Measurements from ENCODE around the gene MRPL54. TPM values are rescaled to one million over a fixed set of nuclear protein-coding genes. Genes with fewer than 3 reads are reported as not detected.

The MRPL54 gene
- total RNA-seq, 1 experiment from 2014 or later = 59.5 TPM

DNA sequence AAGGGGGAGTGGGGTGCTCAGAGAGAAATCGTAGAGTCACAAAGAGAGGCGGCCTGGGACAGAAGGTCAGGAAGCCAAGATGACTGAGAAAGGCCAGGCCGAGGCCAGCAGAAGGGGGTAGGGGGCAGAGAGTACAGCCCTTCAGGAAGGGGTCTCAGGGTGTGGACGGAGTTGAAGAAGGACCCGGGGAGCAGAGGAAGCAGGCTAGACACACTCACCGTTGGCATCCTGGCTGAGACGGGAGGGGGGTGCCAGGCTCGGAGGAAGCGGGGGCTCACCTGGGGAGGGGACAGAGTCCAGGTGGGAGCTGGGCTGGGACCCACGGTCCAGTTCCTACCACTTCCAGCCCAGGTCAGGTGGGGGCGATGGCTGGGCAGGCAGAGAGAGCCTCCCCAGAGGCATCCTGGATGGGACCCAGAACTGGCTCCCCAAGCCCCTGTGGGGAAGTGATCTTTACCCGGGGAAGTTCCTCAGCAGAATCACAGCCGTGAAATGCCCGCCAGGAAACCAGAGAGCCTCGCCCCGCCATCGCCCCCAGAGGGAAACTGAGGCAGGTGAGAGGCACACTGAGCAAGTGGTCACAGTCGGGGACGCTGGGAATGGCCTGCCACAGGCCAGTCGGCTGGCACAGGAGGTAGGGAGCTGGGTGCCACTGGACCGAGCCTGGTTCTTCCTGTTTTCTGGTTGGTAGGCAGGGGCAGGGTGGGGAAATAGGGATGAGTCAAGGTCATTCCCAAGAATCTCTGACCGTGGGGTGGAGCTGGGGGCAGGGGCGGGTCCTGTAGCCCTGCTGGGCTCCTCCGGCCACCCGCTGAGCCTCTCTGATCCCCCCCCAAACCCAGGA is 22.3 kb downstream of the MRPL54 start:
- peak; percentile 14 for DNase-seq (ENCODE audit: low spot score)

DNA sequence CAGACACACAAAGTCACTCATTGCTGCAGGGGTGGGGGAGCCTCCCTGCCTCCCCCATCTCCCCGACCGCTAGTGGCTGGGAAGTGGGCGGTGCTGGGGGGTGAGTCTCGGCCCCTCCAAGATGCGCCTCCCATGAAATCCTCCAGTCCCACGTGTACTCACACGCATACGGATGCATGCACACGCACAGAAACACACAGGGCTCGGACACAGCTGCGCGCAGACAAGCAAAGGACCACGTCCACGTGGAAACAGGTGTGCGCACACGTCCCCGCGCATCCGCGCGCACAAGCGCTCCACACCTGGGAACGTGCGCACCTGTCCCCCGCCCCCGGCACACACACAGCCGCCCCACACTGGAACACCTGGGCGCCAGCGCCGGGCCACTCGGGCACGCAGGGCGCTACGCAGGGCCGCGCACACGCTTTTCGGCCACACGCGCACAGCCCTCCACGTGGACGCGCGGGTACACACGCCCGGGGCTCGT is 23.0 kb downstream of the MRPL54 start:
- DNase-seq (ENCODE audit: low spot score) = no peak

DNA sequence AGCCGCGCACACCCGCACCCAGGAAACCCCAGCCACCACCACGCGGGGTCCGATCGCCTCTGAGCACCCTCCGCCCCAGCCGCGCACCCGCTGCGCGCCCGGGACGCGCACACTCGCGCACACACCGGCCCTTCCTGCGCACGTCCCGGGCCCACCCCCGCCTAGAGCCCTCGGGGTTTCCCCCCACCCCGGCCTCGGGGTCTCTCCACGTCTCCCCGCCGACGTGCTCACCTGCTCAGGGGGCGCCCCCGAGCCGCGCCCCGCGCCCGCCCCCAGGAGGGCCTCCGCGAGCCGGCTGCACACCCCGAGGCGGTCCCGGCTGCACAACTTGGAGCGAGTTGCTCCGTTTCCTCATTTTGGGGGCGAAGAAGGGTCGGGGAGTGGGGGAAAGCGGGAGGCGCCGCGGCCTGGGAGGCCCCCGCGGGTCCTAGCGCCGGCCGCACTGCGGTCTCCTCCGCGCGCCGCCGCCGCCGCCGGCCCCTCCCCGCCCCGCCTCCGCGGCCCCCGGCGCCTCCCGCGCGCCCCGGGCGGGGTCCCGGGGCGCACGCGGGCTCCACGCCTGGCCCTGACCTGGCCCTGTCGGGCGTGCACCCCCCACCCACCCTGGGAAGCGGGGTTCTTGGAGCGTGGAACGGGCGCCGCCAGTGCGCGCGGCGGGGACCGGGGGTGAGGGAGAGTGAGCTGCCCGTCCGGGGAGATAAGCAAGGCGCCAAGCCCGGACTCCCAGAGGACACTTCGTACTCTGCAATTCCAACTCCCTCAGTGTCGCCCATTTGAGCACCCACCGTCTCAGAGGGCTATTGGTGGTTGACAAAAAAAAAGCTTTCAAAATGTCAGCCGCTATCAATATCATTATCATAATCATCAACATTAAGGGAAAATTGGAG is 23.7 kb downstream of the MRPL54 start, which contains the start of gene MATK:
MATK (minus strand) TSS at position 444 of the 887 bp plus-strand sequence. CDS start 1,246 bp downstream, outside the sequence.
- DNase-seq (ENCODE audit: low spot score) = no peak

DNA sequence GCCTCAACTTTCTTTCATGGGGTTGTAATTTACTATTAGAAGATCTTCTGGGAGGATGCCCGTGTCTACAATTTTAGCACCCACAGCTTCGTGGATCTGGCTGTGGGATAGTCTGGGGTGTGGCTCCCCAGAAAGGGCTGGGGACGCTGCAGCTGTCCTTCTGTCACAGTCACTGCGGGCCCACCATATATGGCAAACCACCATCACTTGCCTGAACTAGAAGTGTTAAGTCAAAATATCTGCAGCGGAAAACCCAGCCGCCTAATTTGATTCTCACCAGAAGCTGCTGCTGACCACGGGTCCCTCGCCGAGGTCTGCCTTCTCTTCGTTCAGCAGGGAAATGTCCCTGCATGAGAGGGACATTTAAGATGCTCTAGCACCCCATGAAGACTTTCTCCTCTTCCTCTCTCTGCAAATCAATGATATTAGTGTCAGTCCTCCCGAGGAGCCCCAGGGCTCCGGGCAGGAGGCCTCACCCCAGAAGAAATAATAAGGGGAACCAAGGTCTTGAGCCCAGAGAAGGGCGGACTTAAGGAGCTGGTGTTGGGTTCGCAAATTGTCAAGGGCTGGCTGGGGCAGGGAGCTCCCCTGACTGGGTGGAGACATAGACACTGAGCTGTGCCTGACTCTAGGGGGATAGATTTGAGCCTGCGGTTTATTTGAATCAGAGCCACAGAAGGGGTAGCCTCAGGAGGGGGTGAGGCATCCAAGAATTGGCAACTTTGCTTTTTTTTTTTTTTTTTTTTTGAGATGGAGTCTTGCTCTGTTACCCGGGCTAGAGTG is 26.7 kb downstream of the MRPL54 start:
- no peak for DNase-seq (ENCODE audit: low spot score)

DNA sequence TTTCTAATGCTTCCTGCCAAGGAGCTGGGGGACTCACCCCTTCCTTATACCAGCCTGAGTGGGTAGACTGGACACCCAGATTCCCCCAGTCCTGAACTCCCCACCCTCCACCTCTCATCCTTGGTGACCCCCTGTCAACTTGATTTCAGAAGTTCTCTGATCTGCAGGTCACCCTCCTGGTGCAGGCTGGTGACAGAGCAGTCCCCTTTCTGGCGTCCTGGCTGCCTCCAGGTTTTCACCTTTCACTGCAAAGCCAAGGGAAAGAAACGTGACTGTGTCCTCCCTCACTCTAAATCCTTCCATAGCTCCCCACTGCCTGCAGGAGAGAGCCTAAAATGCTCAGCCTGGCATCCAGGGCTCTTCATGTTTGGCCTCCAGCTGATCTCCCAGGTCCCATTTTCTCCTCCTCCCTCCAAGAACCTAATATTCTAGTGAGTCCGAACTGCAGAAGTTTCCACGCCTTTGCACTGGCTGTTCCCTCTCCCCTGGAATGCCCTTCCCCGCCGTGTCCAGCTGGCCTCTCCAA is 27.8 kb downstream of the MRPL54 start:
- DNase-seq (ENCODE audit: low spot score) = no peak

DNA sequence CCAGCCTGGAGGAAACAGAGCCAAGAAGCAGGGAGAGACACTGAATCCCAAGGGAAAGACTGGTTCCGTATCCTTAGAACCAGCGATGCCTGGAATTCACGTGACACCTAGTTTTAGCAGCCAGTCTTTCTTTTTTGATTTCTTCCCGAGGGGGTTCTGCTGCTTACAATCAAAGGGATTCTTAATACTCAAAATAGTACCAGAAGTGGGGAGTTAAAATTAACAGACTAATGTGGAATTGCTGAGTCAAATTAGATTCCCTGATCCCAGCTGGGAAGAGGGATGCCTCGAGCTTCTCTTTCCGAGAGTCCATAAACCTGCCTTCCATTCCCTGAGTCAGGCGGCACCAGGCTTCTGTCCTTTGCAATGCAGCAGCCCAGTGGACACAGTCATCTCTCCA is 28.5 kb downstream of the MRPL54 start:
- DNase-seq (ENCODE audit: low spot score) = no peak

DNA sequence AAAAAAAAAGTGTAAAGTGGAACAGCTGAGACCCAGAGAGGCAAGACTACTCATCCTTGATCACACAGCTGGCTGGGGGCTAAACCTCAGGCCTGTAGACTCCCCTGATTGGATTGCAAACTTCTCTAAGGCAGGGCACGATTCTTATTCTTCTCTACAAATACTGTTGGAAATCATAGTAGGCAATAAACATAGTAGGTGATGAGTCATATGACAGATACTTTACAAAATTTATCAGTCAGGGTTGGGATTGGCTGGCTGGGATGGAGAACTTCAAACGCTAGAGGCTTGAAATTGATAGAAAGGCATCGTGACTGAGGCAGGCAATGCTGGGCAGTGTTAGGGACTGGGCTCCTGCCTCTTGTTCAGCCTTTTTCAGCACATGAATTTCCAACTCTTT is 29.6 kb downstream of the MRPL54 start:
- DNase-seq (ENCODE audit: low spot score) = no peak

DNA sequence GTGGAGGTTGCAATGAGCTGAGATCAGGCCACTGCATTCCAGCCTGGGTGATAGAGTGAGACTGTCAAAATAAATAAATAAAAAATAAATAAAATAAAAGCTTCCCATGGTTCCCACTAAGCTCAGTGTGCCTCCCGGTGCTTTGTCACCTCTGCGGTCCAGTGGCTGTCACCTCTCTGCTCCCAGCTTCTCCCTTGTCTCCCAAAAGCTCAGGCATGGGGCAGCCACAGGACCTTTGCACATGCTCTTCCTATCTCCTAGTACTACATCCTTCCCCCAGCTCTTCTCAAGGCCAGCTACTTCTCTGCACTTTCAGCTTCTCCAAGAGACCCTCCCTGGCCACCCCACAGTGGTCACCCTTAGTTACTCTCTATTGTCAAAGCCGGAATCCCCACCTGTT is 31.3 kb downstream of the MRPL54 start:
- no peak for DNase-seq (ENCODE audit: low spot score)

DNA sequence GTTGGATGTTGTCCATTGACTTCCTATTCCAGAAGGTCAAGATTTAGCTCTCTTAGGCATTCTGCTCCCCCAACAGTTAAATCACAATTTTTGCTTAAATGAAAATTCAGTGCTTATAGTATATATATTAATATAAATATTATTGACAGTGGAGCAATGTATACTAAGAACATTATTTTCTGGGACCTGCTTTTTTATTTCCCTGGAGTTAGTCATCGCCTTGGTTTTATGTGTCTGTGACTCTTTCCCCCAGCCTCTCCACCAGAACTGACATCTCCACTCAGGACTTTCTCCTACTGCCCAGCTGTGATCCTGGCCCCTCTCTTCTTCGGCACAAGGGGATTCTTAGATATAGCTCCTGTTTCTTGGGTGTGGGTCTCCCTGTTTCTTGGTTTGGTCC is 33.9 kb downstream of the MRPL54 start:
- DNase-seq (ENCODE audit: low spot score) = no peak

DNA sequence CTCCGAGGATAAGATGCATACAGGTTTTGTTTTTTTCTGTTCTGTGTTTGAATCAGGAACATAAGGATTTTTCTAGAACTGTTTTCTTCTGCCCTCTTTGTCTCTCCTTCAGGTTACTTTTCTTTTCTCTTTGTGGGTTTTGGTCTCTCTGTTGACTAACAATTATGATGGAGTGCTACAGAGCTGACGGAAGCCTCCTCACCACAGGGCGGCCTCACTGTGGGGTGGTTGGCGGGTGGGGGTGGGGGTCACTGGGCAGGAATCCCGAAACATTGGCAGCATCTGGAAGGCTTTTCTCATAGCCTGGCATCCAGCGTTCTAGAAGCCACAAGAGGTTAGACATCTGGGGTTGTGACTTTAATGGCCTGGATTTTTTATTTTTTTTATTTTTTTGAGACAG is 35.7 kb downstream of the MRPL54 start:
- DNase-seq (ENCODE audit: low spot score) = no peak

DNA sequence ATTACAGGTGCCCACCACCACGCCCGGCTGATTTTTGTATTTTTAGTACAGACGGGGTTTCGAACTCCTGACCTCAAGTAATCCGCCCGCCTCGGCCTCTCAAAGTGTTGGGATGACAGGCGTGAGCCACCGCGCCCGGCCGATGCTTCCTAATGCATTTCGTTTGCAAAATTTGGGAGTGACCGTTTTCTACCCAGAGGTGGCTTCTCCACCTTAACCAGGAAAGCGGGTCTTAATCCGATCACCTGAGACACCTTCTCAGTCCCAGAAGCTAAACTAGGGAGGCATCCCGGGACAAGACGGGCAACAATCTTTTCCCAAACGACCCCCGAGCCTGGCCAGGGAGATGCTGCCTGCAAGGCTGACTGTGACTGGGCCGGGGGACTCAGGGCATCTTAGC is 38.5 kb downstream of the MRPL54 start:
- no peak for DNase-seq (ENCODE audit: low spot score)

DNA sequence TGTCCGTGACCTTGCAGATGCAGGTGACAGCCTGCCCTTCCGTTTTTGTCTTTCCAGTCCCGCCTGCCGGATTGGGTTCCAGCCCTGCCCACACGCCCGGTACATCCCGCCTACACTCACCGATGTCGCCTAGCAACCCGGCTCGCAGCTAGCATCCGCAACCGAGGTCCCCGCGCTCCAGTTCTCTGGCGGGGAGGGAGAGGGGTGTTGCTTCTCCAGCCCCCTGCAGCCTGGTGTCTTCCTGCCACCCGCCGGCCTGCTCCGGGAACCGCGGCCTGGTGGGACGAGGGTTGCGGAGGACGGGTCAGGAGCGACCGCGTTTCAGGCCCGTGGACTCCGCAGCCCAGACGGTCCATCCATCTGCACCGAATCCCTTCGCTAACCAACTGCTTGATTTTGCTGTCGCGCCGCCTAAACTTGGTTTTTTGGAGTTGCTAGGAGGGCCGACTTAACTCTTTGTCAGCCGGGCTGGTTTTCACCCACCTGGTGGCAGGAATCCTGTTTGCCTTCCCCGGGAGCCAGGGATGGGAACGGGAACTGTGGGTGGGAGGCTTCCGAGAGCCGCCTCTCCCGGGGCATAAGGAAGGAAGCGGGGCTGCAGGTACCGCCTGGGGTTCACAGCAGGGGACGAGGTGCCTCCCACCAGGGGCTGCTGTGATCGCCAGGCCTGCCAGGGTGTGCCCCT is 39.1 kb downstream of the MRPL54 start:
- no peak for DNase-seq (ENCODE audit: low spot score)

DNA sequence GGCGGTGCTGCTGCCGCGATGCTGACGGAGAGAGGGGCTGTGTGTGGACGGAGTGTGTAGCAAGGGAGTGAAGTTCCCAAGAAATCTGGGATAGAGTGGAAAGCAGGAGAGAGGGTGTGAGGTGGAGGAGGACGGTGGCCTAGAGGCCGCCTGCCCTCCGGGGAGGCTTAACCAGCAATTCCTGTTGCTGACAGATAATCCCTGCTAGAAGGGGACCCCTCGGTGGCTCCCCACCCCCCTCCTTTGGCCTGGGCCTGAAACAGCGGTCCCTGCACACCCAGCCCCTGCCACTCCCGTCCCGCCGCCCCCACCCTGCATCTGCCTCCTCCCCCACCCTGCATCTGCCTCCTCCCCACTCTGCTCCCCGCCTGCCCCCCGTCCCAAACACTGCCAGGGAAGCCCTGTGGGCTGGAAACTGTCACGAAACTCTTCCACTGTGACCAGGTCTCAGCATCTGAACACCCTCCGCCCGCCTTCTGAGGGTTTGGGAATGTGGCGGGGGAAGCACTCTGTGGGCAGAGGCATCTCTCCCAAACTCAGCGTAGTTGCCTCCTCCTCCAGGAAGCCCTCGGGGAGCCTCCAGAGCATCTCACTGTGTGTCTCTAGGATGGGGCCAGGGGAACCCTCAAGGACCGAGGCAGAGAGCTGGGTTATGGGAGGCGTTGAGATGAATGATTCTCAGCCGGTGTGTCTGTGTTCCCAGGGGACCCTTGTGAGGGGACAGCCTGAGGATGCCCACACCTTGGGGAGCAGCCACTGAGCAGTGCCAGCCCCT is 40.8 kb downstream of the MRPL54 start:
- no peak for DNase-seq (ENCODE audit: low spot score)

DNA sequence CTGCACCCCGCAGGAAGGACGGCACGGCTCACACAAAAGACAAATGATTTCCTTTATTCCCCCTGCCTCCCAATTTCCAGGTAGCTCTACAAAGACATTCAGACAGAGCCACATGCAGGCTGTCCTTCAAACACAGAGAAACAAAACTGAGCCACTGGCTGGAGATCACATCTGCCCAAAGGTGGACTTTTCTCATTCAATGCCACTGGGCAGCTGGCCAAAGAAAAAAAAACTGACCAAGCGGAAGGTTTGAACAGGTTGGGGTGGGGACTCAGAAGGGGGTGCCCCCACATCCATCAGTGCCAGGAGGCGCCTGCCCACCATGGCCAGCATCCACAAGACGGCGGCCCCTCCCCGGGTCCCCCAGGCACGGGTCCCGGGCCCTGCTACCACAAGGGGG is 41.5 kb downstream of the MRPL54 start:
- DNase-seq (ENCODE audit: low spot score) = no peak

DNA sequence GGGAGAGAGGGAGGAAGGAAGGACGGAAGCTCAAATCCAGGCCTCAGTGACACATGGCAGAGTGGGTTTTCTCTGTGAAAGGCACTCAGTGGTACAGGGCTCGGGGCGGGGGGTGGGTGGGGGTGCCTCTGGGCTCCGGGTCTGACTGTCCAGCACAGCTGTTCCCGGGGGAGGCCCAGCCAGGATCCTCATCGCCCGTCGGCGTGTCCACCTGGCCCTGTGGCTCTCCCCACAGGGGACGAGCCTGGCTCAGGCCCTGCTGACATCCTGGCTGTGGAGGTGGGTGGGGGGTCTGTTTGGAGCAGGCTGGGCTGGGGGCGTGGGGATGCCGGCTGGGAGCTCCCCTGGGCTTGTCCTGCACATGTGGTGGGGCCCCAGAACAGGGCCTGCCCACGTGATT is 41.9 kb downstream of the MRPL54 start:
- no peak for DNase-seq (ENCODE audit: low spot score)

DNA sequence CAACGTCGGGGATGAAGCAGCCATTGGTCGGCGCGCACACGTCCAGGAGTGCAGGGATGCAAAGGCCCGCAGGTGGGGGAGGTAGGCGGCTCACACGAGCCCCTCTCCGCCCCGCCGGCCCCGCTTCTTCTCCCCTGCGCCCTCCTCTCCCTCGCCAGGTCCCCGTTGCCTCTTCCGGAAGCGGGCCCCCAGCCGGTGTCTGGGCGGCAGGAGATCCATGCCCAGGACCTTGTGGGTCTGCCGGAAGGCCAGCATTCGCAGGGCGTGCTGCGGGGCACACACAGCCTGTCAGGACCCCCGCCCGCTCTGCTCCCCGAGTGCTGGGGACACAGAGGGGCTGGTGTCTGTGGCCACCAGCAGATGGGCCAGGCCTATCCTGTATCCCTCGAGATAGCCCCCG is 43.4 kb downstream of the MRPL54 start:
- DNase-seq (ENCODE audit: low spot score) = no peak

DNA sequence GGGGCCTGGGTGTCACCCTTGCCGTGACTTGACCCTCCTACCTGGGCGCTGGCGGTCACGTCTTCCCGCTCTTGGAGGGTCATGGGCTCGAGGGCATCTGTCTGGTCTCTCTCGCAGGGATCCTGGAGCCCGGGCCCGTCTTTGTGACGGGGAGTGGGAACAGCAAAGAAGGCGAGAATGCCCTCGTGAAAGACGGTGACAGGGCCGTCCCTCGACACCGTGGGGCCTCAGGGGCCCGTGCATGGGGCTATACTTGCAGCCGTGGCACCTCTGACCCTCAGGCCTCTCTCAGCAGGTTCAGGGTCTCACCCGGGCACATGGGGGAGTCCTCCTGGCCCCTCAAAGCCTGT is 44.6 kb downstream of the MRPL54 start:
- no peak for DNase-seq (ENCODE audit: low spot score)

DNA sequence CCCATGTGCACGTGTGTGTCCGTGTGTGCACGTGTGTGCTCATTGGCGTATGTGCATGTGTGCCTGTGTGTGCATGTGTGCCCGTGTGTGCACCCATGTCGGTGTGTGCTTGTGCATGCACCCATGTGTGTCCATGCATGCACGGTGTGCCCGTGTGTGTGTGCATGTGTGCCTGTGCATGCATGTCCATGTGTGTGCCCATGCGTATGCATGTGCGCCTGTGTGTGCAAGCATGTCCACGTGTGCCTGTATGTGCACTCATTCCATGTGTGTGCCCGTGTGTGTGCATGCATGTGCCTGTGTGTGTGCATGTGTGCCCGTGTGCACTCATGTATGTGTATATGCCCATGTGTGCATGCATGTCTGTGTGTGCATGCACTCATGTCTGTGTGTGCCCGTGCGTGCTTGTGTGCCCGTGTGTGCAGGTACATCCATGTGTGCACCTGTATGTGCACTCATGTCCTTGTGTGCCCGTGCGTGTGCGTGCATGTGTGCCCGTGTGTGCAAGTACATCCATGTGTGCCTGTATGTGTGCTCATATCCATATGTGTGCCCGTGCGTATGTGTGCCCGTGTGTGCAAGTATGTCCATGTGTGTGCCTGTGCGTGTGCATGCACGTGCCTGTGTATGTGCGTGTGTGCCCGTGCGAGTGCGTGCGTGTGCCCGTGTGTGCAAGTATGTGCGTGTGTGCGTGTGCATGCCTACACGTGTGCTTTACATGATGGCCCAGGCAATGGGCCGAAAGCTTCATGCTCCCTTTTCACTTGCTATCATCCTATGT is 45.3 kb downstream of the MRPL54 start:
- no peak for DNase-seq (ENCODE audit: low spot score)

DNA sequence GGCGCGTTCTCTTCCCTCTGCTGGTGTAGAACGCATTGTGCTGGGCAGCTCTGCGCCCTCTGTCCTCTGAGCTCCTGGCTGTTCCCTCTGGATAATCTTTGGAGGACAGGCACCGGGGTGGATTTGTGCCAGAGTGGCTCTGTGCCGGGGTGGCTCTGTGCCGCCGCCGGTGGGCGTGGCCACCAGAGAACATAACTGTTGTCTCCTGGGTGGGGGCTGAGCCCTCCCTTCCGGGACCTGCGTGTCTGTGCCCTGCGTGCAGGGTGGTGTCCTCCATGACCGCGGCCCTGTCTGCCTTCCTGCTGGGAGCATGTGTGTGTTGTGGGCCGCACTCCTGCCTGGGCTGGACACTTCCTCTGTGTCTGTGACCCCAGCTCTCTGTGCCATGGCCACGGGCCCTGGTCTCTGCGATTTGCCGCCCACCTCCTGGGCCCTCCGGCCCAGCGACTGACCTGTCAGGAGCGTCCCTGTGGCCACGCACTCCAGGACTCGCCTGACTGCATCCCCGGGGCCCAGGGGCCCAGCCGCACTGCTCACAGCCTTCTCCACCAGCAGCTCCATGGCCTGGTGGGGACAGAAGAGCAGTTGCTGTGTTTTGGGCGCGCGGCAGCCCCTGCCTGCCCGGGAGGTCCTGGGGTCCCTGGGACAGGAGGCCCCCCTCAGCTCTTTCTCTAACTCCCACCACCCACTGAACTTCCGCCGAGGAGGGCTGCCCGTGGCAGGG is 46.1 kb downstream of the MRPL54 start:
- DNase-seq (ENCODE audit: low spot score) = no peak

All from HT-29 (cell line).